ENCODE results near the gene DNAH10. TPM values are rescaled to one million over a fixed set of nuclear protein-coding genes. Genes with fewer than 3 reads are reported as not detected.
A peak's percentile ranks its signal among the peaks of the same experiment; 100 is the strongest.

Gene DNAH10
- total and polyA plus RNA-seq, 2 of the 4 experiments (the other 2 are of a cell fraction), result 0.18 to 0.22 TPM

GRCh38 chr12:123757561-123757960 lies 4.5 kb upstream of the DNAH10 start:
- no peaks in the 10 kb centered on the region; the same call in 1 of the 2 replicates for H3K9me1 ChIP-seq (ENCODE audit: insufficient read depth, low read length)
- H3K4ac ChIP-seq (ENCODE audit: low read depth, low read length), result no peak overlapping the region
- BruUV-seq (replicated peaks), result no TSS peak
- no peaks in the 10 kb centered on the region; a peak in 1 of 4 replicates for H3K79me1 ChIP-seq (ENCODE audit: low read depth in 1 of 2, low read length in 2 of 2)
- dilution Hi-C loops (cut with HindIII; ENCODE audit: low sequenced_read_pairs, unreplicated experiment), result no loop called here
- no peak overlapping the region for H2BK15ac ChIP-seq (ENCODE audit: low read depth, low read length)
- DNase-seq (peak; percentile 89), ATAC-seq (ENCODE audit: low read depth) (peak; percentile 82)
- TF ChIP-seq SMC3 (IDR thresholded peaks at IDR 0.05; ENCODE audit: low read depth, low read length) (no peak), RCOR1 (IDR thresholded peaks at IDR 0.05; ENCODE audit: insufficient replicate concordance, low read length) (no peak), MXI1 (IDR thresholded peaks at IDR 0.05; ENCODE audit: borderline replicate concordance, low read depth, low read length) (peak; percentile 84), FOS (IDR thresholded peaks at IDR 0.05; ENCODE audit: low read depth, low read length) (no peak), CTCF (conservative IDR thresholded peaks at IDR 0.05; ENCODE audit: low read depth, low read length) (no peak), BHLHE40 (IDR thresholded peaks at IDR 0.05; ENCODE audit: low read depth, low read length) (peak; percentile 98), USF2 (IDR thresholded peaks at IDR 0.05; ENCODE audit: low read depth, low read length) (peak; percentile 49; the same call in 1 of the 2 replicates), CHD1 (IDR thresholded peaks at IDR 0.05; ENCODE audit: low read depth, low read length) (no peak), MAFK (IDR thresholded peaks at IDR 0.05; ENCODE audit: low read depth, low read length) (no peak), RAD21 (IDR thresholded peaks at IDR 0.05; ENCODE audit: low read length) (no peak), POLR2A (IDR thresholded peaks at IDR 0.05; ENCODE audit: low read depth, low read length) (no peak), CEBPB (IDR thresholded peaks at IDR 0.05; ENCODE audit: low read depth, low read length) (peak; percentile 64; the same call in 1 of the 2 replicates), ELK1 (IDR thresholded peaks at IDR 0.05; ENCODE audit: borderline replicate concordance, low read depth, low read length) (no peak), RFX5 (IDR thresholded peaks at IDR 0.05; ENCODE audit: low read depth, low read length) (no peak), MAZ (IDR thresholded peaks at IDR 0.05; ENCODE audit: borderline replicate concordance, low read depth, low read length) (no peak), NFE2L2 (IDR thresholded peaks at IDR 0.05; ENCODE audit: low read depth, low read length) (no peak)
- H3K4me3 ChIP-seq (ENCODE audit: insufficient read depth, low read depth, low read length), result no peak overlapping the region
- no peak overlapping the region for H2BK5ac ChIP-seq (ENCODE audit: low read depth, low read length, poor library complexity, severe bottlenecking)
- POLR2A ChIA-PET (ENCODE audit: unreplicated experiment), result no interaction called here
- H2AK9ac ChIP-seq (replicated peaks; ENCODE audit: low read depth, low read length, poor library complexity), result no peak overlapping the region
- no peak overlapping the region for H3K56ac ChIP-seq (ENCODE audit: extremely low read depth, insufficient read depth, low read length)
- no peak overlapping the region for H2AK5ac ChIP-seq (ENCODE audit: low read depth, low read length)
- no CpG with 5 or more reads among the region's 6 CpGs for WGBS, 2 experiments (ENCODE audit: extremely low coverage in 2 of 2, insufficient read length in 1 of 2)
- H3K27ac ChIP-seq (ENCODE audit: insufficient read depth, low read length), result no peak overlapping the region
- no peak overlapping the region for H4K5ac ChIP-seq (ENCODE audit: low read depth, low read length)
- CTCF ChIA-PET, result no interaction called here
- no peak overlapping the region for H3K14ac ChIP-seq (replicated peaks; ENCODE audit: low read depth, low read length)
- in situ Hi-C loops (cut with MboI; ENCODE audit: low sequenced_read_pairs), result no loop called here
- intact Hi-C loops (cut with micrococcal nuclease), result no loop called here
- no peaks in the 10 kb centered on the region for H3K4me1 ChIP-seq (ENCODE audit: control insufficient read depth, insufficient read depth, low read length)
- no peaks in the 10 kb centered on the region for H4K20me1 ChIP-seq (ENCODE audit: insufficient read depth, low read length)
- H3K9me3 ChIP-seq (ENCODE audit: control insufficient read depth, insufficient read depth, low read length), result no peaks in the 10 kb centered on the region
- no peak overlapping the region for H3K9ac ChIP-seq (ENCODE audit: low read depth, low read length)
- no peak overlapping the region for H3K4me2 ChIP-seq (ENCODE audit: low read depth, low read length)
- no peak overlapping the region for H3K18ac ChIP-seq (ENCODE audit: low read depth, low read length)
- H2BK20ac ChIP-seq (ENCODE audit: low read depth, low read length), result no peak overlapping the region
- H4K91ac ChIP-seq (ENCODE audit: insufficient read depth, low read depth, low read length), result no peak overlapping the region
- peak overlapping the region; percentile 56 for H2AFZ ChIP-seq (replicated peaks; ENCODE audit: low read length, poor library complexity)
- peaks cover 4% of the 10 kb centered on the region for H3K27me3 ChIP-seq (ENCODE audit: control insufficient read depth, insufficient read depth, low read length)
- H3K36me3 ChIP-seq (ENCODE audit: control insufficient read depth, insufficient read depth, low read length), result peaks cover 11% of the 10 kb centered on the region
- no peak overlapping the region for H2BK120ac ChIP-seq (ENCODE audit: low read depth, low read length)
- no peak overlapping the region for H3K23ac ChIP-seq (ENCODE audit: low read depth, low read length)
- no peak overlapping the region for H4K8ac ChIP-seq (ENCODE audit: low read depth in 2 of 2, low read length in 2 of 2)
